Measurements from ENCODE around the gene IL1RAPL1. TPM values are rescaled to one million over a fixed set of nuclear protein-coding genes. Genes with fewer than 3 reads are reported as not detected.
A peak's percentile ranks its signal among the peaks of the same experiment; 100 is the strongest.
"Not testable (repeated sequence)": the region's sequence is repeated elsewhere in the genome, so short reads cannot be mapped to it uniquely, and the experiment has no call there.

Gene IL1RAPL1
- total RNA-seq, 1 experiment from 2014 or later, result 0.66 TPM

DNA sequence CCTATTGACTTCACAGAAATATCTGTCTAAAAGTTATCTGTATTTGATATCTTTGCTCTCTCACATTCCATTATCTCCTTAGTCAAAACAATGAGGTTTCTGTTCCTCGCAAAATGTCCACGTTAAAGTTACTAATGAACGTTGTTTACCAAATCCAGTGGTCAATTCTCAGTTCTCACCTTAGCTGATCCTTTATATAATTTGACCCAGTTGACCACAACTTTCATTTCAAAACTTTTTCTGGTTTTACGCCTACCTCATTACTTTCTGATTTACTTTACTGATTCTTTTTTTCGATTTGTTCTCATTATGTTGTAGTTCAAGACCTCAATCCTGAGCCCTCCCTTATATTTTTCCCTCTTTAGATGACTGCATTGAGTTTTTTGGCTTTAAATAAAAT lies 186.6 kb downstream of the IL1RAPL1 start:
- no peak for DNase-seq (ENCODE audit: low spot score)

DNA sequence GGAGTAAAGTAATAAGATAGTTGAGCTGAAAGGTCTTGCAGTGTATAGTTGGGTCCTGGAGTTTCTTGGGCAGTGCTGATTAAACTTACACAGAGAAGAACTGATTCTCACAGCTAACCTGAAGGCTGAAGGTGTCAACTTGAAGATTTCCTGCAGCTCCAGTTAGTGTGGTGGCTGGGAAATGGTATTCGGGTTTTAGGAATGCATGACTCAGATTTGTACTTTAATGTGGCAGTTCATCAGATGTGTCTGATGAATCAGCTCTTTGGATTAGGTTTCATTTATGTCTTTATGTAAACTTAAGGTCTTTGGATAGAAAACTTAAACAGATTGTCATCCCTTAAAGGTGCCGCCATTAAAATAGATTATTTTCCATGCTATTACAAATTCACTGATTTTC lies 200.0 kb downstream of the IL1RAPL1 start:
- DNase-seq (ENCODE audit: low spot score), result peak; percentile 75

DNA sequence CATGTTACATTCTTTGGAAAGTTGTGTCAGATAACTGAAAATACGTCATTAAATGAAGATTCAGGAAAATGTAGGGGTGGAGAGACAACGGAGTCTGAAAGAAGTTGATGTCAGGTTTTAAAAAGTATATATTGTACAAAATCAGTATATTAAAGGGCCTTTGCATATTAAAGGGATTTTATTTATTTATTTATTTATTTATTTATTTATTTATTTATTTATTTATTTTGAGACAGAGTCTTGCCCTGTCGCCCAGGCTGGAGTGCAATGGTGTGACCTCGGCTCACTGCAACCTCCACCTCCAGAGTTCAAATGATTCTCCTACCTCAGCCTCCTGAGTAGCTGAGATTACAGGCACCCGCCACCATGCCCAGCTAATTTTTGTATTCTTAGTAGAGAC lies 213.4 kb downstream of the IL1RAPL1 start:
- not testable (repeated sequence) for DNase-seq (ENCODE audit: low spot score)

DNA sequence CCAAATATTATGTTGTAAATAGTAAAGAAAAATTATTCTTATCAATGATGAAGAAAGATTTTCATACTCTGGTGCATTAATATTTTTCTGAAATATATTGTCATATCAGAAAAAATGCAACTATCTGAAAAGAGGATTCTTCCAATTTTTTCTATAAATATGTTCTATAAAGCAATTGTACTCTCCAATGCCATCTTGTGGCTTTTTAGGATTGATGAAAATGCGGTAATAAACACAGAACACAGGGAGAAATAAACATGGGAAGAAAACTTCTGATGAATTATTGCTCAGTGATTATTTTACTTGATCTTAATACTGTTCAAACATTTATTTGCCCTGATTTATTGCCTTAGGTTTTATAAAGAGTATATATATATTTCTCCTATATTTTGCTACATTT lies 215.4 kb downstream of the IL1RAPL1 start:
- no peak for DNase-seq (ENCODE audit: low spot score)

DNA sequence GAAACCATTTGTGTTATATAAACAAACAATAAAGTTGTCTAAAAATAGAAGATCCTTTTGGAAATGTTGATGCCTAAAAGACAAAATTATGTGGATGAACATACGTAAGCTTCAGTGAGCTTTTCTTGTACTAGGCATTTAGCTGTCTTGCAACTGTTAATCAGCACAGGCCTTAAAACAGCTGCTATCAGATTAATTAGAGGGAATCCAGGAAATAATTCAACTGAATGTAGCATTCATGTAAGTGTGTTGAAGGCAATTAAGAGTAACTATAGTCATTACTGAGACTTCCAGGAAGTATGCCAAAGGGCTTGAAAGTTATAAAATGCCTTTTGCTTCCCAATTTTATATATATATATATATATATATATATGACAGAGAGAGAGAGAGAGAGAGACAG lies 248.7 kb downstream of the IL1RAPL1 start:
- no peak for DNase-seq (ENCODE audit: low spot score)

DNA sequence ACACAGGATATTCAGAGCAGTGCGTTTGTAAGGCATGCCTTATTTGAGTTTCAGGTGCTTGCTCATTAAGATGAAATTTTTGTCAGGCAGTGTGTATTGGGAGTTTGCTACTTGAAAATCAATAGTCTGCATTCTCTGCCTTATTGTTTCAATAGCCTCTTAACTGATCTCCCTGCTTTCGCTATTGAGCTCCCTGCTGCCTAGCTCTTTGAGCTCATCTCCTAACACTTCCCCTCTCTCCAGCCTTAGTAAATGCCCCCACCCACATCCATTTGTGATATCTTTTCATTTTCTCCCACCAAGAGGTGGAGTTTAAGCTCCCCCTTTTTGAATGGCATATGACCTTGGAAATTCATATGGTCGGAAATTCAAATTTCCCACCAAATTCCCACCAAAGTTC lies 256.6 kb downstream of the IL1RAPL1 start:
- no peak for DNase-seq (ENCODE audit: low spot score)

DNA sequence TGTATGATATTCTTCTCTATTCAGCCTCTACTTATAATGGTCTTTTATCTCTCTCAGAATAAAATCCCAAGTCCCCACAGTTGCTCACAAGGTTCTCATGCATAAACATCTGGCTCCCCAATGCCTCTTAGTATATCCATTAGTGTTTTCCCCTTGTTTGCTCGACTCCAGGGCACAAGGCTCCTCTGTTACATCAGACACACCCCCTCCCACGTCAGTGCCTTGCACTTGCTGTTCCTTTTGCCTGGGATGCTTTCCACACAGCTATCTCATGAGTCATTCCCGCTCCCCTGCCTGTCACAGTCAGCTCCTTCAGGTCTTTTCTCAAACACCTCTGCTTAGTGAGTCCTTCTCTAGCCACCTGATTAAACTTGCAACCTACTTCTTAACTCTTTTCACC lies 260.2 kb downstream of the IL1RAPL1 start:
- DNase-seq (ENCODE audit: low spot score), result peak; percentile 8

DNA sequence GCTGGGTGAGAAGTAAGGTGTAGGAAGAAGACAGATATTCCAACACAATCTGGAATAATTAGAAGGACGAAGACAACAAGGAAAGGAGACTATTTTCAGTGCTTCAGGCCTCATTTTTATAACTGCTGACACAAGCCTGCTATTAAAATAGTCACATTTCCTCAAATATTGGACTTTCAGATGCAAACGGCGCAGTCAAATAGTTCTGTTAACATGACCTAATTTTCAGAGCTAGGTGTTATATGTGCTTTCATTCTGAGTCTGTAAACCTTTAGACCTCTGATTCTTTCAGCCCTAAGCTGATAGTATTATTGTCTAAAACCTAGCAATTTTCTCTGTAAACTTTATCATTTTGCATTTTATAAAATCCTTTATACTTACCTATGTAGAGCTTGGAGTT lies 261.5 kb downstream of the IL1RAPL1 start:
- DNase-seq (ENCODE audit: low spot score), result no peak

DNA sequence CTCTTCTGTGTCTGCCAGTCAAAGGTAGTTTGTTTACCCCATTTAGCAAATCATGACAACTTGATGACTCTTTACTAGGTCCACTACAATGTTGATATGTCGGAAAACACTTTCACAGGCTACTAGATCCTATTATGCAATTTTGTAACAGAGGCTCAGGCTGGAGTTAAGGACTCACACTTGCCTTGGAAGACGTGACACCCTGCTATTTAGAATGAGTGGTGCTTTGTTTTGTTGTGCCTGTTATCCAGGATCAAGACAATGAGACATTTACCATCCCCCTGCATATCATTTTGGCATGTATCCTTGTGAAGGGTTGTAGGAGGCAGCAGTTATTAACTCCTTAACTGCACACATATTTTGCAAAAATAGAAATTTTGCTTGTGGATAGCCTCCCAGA lies 263.7 kb downstream of the IL1RAPL1 start:
- DNase-seq (ENCODE audit: low spot score), result no peak

DNA sequence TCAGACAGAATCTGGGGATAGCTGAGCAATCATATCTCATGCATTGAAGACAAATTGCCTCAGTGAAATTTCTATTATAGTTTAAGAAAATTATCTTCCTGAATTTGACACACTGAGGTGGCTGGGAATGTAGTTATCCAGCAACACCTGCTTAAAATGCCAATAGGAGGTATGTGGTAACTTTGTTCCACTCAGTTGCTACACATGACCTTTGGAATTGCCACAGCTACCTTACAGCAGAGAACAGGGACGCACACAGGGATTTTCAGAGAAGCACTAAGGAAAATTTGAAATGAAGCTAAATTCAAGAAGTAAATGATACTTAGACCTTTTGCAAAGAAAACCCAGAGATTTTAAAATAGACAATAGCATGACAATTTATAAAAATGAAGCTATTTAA lies 264.6 kb downstream of the IL1RAPL1 start:
- no peak for DNase-seq (ENCODE audit: low spot score)

DNA sequence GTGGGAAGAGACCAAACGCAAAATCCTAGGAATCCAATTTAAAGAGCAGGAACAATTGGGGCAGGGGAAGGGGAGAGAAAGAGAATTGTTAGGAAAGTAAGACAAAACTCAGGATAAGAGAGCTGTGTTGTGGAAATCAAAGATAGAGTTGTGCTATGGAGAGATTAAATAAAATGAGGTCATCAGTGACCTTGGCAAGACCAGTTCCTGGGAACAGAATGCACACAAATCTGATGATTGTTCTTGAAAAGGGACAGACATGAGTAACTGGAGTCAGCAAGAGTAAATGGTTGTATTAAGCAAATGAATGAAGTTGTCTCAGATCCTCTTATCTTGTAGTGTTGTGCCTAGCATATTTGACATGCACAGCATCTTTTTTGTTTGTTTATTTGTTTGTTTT lies 267.4 kb downstream of the IL1RAPL1 start:
- DNase-seq (ENCODE audit: low spot score), result no peak

DNA sequence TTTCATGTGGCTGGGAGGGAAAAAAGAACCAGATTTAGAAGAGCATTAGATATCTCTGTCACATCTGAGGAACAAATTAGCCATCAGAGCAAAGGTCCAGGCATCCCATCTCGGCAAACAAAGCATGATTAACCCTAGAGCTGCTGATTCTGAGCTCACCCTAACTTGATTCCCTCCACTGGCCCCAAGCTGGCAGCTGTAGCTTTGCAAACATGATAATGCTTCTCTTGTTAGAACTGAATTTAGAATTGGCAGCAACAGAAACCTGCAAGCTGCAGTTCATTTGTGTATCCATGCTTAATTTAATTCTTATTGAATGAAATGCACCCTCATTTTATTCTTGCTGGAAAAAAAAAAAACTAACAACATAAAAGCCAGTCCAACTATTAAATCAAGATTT lies 289.2 kb downstream of the IL1RAPL1 start:
- no peak for DNase-seq (ENCODE audit: low spot score)

DNA sequence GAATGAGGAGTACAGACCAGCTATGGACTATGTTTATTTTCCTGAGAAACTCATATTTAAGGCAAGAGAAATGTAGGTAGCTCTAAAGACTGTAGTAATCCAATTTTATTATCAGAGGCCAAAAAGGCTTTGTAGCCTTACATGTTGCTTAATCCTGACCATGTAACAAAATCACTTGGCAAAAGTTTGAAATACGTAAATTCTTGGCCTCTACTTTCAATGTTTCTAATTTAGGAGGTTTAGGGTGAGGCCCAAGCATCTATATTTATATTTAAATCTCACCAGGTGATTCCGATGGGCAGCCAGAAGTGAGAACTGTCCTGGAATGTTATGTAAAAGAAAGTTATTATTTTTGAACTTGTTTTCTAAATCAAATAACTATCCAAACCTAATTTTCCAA lies 289.7 kb downstream of the IL1RAPL1 start:
- DNase-seq (ENCODE audit: low spot score), result no peak

DNA sequence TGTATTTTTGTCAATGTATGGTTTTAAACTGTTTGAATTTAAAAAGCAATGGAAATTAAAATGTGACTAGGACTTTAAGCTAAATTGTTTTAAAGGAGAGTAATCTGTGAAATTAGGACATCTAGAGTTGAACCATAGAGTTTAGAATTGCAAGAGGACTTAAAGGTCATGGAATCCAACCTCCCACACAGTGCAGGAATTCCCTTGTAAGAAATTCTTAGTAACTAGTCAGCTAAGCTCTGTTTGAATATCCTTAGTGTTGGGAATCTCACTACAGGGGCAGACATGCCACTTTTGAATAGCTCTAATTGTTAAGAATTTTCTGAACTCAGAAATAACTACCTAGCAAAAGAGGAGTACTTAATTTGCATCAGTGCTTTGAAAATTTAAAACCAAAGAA lies 292.9 kb downstream of the IL1RAPL1 start:
- no peak for DNase-seq (ENCODE audit: low spot score)

DNA sequence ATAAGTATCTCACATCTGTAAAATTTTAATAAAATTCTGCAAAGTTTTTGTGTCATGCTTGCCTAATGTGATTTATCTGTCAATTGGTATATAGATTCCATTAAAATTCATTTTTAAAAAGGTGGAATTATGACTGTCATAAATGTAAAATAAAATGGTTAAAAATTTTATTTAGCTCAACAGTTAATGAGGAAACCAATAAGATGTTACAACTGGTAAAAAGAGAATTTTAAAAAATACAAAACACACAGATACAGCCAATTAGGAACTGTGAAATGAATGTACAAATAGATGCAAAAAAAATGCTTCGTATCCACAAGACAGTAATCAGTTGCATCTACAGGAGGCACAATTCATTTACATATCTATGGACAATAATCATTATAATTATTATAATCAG lies 297.6 kb downstream of the IL1RAPL1 start:
- no peak for DNase-seq (ENCODE audit: low spot score)

DNA sequence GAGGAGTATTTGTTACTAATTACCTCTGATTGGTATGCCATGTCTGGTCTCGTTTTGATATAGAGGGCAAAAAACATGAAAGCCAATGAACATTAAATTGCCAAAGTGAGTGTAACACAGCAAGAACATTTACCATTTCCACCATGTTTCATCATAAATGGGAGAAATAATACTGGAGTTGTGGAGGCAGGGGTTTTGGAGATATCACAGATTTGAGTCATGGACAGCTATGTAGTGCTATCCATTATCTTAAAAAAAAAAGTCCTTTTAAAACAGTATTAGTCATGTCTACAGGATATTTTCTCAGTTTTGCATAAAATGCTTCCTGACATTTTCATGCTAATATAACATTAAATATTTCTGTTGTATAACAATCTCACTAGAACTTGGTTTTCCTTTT lies 301.2 kb downstream of the IL1RAPL1 start:
- DNase-seq (ENCODE audit: low spot score), result no peak

DNA sequence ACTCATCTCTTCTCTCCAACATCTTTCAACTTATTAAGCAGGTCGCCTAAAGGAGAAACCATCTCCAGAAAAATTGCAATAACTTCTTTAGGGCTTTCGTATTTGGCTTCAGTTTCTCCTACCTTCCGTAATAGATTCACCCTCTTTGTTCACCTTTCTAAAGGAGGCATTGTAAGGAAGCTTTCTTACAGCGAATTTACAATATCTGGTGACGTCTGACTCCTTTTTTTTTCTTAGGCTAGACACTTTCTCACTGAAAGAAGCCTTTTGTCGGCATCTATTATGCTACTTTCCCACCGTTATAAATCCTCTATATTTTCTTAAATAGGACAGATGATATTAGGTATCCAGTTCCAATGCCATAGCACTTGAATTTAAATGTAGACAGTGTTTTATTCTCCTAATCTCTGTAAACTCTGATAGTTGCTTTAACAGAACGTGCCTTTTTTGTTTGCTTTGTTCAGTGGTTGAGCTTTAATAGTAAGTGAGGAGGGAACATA lies 302.4 kb downstream of the IL1RAPL1 start:
- no peak for DNase-seq (ENCODE audit: low spot score)

DNA sequence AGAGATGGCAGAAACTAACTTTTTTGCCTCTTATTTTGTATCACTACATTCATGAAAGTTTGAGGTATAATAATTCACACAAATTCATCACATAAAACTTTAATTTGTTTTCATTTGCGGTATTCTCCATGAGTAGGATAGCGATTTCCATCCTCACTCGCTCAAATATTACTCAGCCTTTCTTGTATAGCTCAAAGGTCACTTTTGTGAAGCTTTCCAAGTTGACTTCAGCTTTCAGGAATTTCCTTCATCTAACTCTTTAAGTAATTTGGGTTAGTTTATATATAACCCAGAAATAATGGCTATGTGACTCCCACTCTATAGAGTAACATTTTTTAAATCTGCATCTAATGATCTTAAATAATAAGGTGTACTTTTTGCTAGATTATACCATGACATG lies 314.4 kb downstream of the IL1RAPL1 start:
- no peak for DNase-seq (ENCODE audit: low spot score)

DNA sequence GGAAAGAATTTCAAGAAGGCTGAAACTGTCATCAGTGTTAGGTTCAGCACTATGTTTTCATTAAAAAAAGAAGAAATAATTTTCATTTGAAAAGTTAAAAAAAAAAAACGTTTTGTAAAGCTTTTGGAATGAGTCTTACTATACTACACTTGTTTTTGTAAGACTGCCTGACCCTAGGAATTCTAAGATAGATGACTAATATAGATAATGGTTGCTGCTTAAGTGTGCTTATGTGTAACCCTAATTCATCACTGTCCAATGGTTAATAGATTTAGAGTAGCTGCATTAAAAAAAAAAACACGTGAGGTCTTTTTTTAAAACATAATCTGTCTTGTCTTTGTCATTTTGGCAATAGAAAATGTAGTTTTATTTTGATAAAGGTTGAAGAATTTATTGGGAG lies 323.2 kb downstream of the IL1RAPL1 start:
- DNase-seq (ENCODE audit: low spot score), result no peak

DNA sequence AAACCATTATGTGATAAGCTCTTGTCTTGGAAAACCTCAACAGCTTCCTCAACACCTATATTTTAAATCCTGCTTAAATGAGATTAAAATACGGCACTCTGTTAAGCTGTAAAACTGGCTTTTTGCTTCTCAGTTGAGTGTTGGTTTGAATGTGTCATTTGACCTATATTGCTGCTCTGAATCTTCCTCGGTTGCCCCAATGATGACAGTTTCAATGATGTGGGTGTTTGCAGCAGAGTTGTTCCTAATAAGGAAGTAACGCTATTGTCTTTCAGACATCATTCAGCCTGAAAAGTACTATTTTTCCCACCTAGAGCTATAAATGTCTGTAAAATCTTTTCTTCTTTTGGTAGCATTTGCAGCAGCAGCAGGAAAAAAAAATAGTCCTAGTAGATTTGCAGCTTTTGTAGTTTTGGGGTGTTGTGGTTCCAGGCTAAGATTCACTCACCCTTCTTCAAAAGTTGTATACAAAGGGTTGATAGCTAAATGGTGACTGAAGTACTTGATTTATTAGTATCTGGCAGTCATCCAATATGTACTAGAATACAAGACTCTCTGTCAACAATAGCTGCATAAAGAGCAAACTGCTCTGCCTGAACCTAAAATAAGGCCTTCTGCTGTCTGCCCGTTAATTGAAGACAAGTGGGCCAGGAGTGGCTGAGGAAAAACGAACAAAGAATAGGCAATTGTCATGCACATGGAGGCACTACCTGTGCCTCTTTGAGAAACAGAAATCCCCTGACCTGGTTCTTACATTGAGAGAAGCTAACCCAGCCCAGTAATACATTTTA lies 333.1 kb downstream of the IL1RAPL1 start:
- DNase-seq (ENCODE audit: low spot score), result no peak

DNA sequence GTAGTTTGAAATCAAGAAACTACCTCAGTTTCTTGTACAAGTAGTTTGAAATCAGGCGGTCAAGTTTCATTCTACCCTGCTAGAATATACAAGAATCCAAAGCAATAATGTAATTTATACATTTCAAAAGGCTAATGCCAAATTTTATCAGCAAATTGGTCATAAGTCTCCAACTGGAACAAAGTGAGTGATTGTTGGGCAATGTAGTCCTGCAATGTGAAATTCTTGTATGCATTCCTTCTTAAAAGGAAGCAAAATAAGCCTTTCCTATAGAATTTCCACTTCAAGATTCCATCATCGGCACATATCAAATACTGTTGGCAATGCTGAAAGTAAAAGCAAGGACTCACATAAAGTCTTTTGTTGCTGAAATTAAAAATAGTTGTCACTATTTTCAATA lies 334.9 kb downstream of the IL1RAPL1 start:
- no peak for DNase-seq (ENCODE audit: low spot score)

DNA sequence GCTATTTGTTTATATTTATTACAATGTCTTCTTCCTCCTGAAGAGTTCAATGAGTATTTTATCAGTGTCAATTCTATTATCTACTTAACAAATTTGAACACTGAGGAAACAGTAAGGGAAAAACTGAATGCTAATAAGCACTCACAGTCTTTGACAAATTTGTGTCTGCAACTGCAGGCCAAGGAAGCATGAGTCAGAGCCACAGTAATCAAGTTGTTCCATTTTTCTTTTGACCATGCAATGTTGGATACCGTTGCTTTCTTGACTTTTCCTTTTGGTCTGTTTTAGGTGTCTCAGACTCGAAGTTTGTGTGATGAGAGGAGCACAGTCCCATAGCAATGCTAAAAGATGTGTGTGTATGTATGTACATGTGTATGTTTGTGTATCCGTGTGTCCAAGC lies 359.6 kb downstream of the IL1RAPL1 start:
- no peak for DNase-seq (ENCODE audit: low spot score)

DNA sequence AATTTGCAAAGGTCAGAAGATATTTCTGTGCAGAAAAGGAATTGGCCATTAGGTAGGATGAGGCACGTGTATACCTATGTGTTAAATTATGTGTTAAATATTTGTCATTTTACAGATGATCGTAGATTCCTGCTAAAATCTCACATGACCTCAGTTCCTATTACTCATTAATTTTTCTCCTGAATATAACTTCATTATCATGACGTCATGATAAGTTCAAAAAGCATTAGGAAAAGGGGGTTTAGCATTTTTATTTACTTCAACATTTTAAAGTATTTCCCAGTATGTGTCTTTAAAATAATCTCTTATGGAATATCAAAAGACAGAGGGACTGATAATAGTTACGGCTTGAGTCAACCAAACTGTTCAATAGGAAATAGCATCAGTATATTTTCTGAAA lies 372.8 kb downstream of the IL1RAPL1 start:
- DNase-seq (ENCODE audit: low spot score), result no peak

DNA sequence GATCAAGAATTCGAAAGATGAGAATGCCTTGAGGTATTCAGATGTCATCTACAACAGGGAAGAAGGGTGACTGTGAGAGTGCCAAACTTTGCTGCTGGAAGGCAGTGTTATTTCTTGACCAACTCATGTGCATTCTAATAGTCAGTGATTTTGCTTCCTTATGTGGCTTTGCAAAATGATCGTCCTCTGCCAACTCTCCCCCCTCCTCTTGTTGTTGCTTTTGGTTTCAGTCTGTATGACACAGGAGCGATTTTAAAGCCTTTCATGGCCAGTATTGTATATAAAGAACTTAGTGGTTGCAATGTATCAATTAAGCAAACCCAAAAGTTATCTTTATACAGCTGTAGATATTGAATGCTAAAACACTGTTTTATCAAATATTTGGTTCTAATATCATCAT lies 379.1 kb downstream of the IL1RAPL1 start:
- DNase-seq (ENCODE audit: low spot score), result peak; percentile 5
